Neural progenitor cell (in vitro differentiated cells): ENCODE results near the gene CCDC171. TPM values are rescaled to one million over a fixed set of nuclear protein-coding genes. Genes with fewer than 3 reads are reported as not detected.

Experiments used
- DNase-seq: peaks from one replicate; pipeline ENCODE4 v3.0.0-alpha.2; 2016; ENCODE audit warnings: low spot score
- H2AFZ ChIP-seq: fragments of 200-600 bp; sonication (generic); replicated peaks from 2 replicates; pipeline ENCODE4 v1.6.1; 2016; ENCODE audit warnings: antibody characterized with exemption
- H3F3A ChIP-seq: fragments of 200-600 bp; sonication (generic); 2 replicates; pipeline ENCODE4 v1.6.1; 2016; ENCODE audit warnings: antibody characterized with exemption, low read depth
- H3K27ac ChIP-seq: fragments of 200-600 bp; sonication (generic); 2 replicates; pipeline ENCODE4 v1.5.1; 2016; ENCODE audit warnings: mild to moderate bottlenecking
- H3K27me3 ChIP-seq: fragments of 200-600 bp; sonication (generic); 2 replicates; pipeline ENCODE4 v1.6.1; 2016; ENCODE audit warnings: mild to moderate bottlenecking, moderate library complexity
- H3K36me3 ChIP-seq: fragments of 200-600 bp; sonication (generic); 2 replicates; pipeline ENCODE4 v1.5.1; 2016
- H3K4me1 ChIP-seq: fragments of 200-600 bp; sonication (generic); 2 replicates; pipeline ENCODE4 v1.6.1; 2016; ENCODE audit warnings: mixed run types
- H3K4me2 ChIP-seq: fragments of 200-600 bp; sonication (generic); 2 replicates; pipeline ENCODE4 v1.6.1; 2016
- H3K4me3 ChIP-seq: fragments of 200-600 bp; sonication (generic); 2 replicates; pipeline ENCODE4 v1.5.1; 2016
- H3K79me2 ChIP-seq: fragments of 200-600 bp; sonication (generic); 2 replicates; pipeline ENCODE4 v1.6.1; 2016; ENCODE audit warnings: low read depth
- H3K9ac ChIP-seq: fragments of 200-600 bp; sonication (generic); 2 replicates; pipeline ENCODE4 v1.6.1; 2016
- H3K9me3 ChIP-seq: fragments of 200-600 bp; sonication (generic); 2 replicates; pipeline ENCODE4 v1.5.1; 2016; ENCODE audit warnings: low read depth
- H4K20me1 ChIP-seq: fragments of 200-600 bp; sonication (generic); 2 replicates; pipeline ENCODE4 v1.6.1; 2016; ENCODE audit warnings: low read depth
- H3K27ac Mint-ChIP-seq: 3 replicates; pipeline ENCODE4 v1.8.0; 2021; ENCODE audit warnings: mixed read lengths
- H3K27me3 Mint-ChIP-seq: 2 replicates; pipeline ENCODE4 v1.8.0; 2022; ENCODE audit warnings: low read depth, mild to moderate bottlenecking, inconsistent platforms, moderate library complexity, mixed read lengths; ENCODE audit not compliant: insufficient read depth
- H3K36me3 Mint-ChIP-seq: 3 replicates; pipeline ENCODE4 v1.8.0; 2021; ENCODE audit warnings: mixed read lengths
- H3K4me1 Mint-ChIP-seq: 3 replicates; pipeline ENCODE4 v1.8.0; 2021; ENCODE audit warnings: mixed read lengths
- H3K4me3 Mint-ChIP-seq: 3 replicates; pipeline ENCODE4 v1.8.0; 2021; ENCODE audit warnings: mild to moderate bottlenecking, moderate library complexity, mixed read lengths
- H3K9me3 Mint-ChIP-seq: 3 replicates; pipeline ENCODE4 v1.8.0; 2020; ENCODE audit warnings: mixed read lengths
- EZH2 ChIP-seq: fragments of 200-600 bp; sonication (generic); IDR thresholded peaks from 2 replicates; pipeline ENCODE4 v1.6.1; 2017; ENCODE audit warnings: antibody characterized with exemption, mild to moderate bottlenecking, moderate library complexity
- EZH2phosphoT487 ChIP-seq: fragments of 200-600 bp; sonication (generic); IDR thresholded peaks from 2 replicates; pipeline ENCODE4 v1.6.1; 2017; ENCODE audit warnings: antibody characterized with exemption
- total RNA-seq: library from RNA; depleted of rRNA; stranded (reverse); fragments of >200 nt; gene quantifications from 2 replicates; pipeline ENCODE4 v1.2.3, GENCODE V29; 2015; ENCODE audit warnings: low replicate concordance
- TF ChIP-seq, protein P1 (sequence below): fragments of 200-600 bp; sonication (generic); IDR thresholded peaks from 2 replicates; pipeline ENCODE4 v1.5.1; 2017; ENCODE audit warnings: antibody characterized with exemption, mild to moderate bottlenecking

The CCDC171 gene
- total RNA-seq, 1 donor from 2014 or later, result 9.3 TPM

- no peaks in the 10 kb centered on the region for H3K36me3 ChIP-seq
- no peak overlapping the region for H3K9ac ChIP-seq
- H3K4me3 ChIP-seq, result no peak overlapping the region
- H2AFZ ChIP-seq, result no peak overlapping the region
- Mint-ChIP-seq H3K9me3 (peaks cover 4% of the 10 kb centered on the region), H3K27ac (no peak overlapping the region), H3K27me3 (no peaks in the 10 kb centered on the region), H3K4me3 (no peak overlapping the region), H3K4me1 (no peaks in the 10 kb centered on the region), H3K36me3 (no peaks in the 10 kb centered on the region)
- H3K4me2 ChIP-seq, result no peak overlapping the region
- no peaks in the 10 kb centered on the region for H4K20me1 ChIP-seq
- H3K79me2 ChIP-seq, result no peaks in the 10 kb centered on the region
- H3K27me3 ChIP-seq, result no peaks in the 10 kb centered on the region
- DNase-seq, result no peak
- H3K4me1 ChIP-seq, result no peaks in the 10 kb centered on the region
- H3F3A ChIP-seq, result no peaks in the 10 kb centered on the region
- TF ChIP-seq EZH2phosphoT487, result no peak
- no peak for TF ChIP-seq EZH2
- TF ChIP-seq, protein P1, sequence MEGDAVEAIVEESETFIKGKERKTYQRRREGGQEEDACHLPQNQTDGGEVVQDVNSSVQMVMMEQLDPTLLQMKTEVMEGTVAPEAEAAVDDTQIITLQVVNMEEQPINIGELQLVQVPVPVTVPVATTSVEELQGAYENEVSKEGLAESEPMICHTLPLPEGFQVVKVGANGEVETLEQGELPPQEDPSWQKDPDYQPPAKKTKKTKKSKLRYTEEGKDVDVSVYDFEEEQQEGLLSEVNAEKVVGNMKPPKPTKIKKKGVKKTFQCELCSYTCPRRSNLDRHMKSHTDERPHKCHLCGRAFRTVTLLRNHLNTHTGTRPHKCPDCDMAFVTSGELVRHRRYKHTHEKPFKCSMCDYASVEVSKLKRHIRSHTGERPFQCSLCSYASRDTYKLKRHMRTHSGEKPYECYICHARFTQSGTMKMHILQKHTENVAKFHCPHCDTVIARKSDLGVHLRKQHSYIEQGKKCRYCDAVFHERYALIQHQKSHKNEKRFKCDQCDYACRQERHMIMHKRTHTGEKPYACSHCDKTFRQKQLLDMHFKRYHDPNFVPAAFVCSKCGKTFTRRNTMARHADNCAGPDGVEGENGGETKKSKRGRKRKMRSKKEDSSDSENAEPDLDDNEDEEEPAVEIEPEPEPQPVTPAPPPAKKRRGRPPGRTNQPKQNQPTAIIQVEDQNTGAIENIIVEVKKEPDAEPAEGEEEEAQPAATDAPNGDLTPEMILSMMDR, result no peak
- H3K27ac ChIP-seq, result no peak overlapping the region
- H3K9me3 ChIP-seq, result peaks cover 5% of the 10 kb centered on the region
Measured at GRCh38 chr9:16012621-16013020, 459.8 kb downstream of the CCDC171 start.

GRCh38 chr9:16013366-16013765 lies 460.5 kb downstream of the CCDC171 start:
- no peaks in the 10 kb centered on the region for H3K36me3 ChIP-seq
- no peak overlapping the region for H3K9ac ChIP-seq
- H3K4me2 ChIP-seq, result no peak overlapping the region
- Mint-ChIP-seq H3K9me3 (peaks cover 2% of the 10 kb centered on the region), H3K4me3 (no peak overlapping the region), H3K27me3 (no peaks in the 10 kb centered on the region), H3K4me1 (no peaks in the 10 kb centered on the region), H3K36me3 (no peaks in the 10 kb centered on the region), H3K27ac (no peak overlapping the region)
- TF ChIP-seq, protein P1, result no peak
- no peak for TF ChIP-seq EZH2phosphoT487
- no peak overlapping the region for H2AFZ ChIP-seq
- H3K4me1 ChIP-seq, result no peaks in the 10 kb centered on the region
- H3K27me3 ChIP-seq, result no peaks in the 10 kb centered on the region
- H4K20me1 ChIP-seq, result no peaks in the 10 kb centered on the region
- no peak overlapping the region for H3K4me3 ChIP-seq
- no peak overlapping the region for H3K27ac ChIP-seq
- no peaks in the 10 kb centered on the region for H3F3A ChIP-seq
- H3K9me3 ChIP-seq, result peaks cover 9% of the 10 kb centered on the region
- no peak for DNase-seq
- no peaks in the 10 kb centered on the region for H3K79me2 ChIP-seq

DNA sequence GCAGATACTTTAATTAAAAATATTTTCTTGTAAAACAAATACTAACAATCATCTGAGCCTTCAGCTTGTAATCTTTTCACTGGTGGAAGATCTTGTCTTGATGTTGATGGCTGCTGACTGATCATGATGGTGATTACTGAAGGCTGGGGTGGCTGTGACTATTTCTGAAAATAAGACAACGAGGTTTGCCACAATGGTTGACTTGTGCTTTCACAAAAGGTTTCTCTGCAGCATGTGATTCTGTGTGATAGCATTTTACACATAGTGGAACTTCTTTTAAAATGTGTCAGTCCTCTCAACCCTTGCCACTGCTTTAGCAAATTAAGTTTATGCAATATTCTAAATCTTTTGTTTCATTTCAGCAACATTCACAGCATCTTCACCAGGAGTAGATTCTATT lies 461.0 kb downstream of the CCDC171 start:
- Mint-ChIP-seq H3K27me3 (no peaks in the 10 kb centered on the region), H3K27ac (no peak overlapping the region), H3K9me3 (no peaks in the 10 kb centered on the region), H3K4me3 (no peak overlapping the region), H3K36me3 (no peaks in the 10 kb centered on the region), H3K4me1 (no peaks in the 10 kb centered on the region)
- no peak overlapping the region for H3K9ac ChIP-seq
- H3K79me2 ChIP-seq, result no peaks in the 10 kb centered on the region
- H3F3A ChIP-seq, result no peaks in the 10 kb centered on the region
- H3K36me3 ChIP-seq, result no peaks in the 10 kb centered on the region
- H3K4me2 ChIP-seq, result no peak overlapping the region
- H4K20me1 ChIP-seq, result no peaks in the 10 kb centered on the region
- peaks cover 9% of the 10 kb centered on the region for H3K9me3 ChIP-seq
- DNase-seq, result no peak
- H3K4me3 ChIP-seq, result no peak overlapping the region
- H3K4me1 ChIP-seq, result no peaks in the 10 kb centered on the region
- no peak overlapping the region for H2AFZ ChIP-seq
- H3K27ac ChIP-seq, result no peak overlapping the region
- TF ChIP-seq, protein P1, result no peak
- no peak for TF ChIP-seq EZH2phosphoT487
- no peak for TF ChIP-seq EZH2
- no peaks in the 10 kb centered on the region for H3K27me3 ChIP-seq

- H4K20me1 ChIP-seq, result no peaks in the 10 kb centered on the region
Measured at GRCh38 chr9:16022228-16022627, 469.4 kb downstream of the CCDC171 start.

More at GRCh38 chr9:16022228-16022627, 469.4 kb downstream of the CCDC171 start:
- H3K27me3 Mint-ChIP-seq, result no peaks in the 10 kb centered on the region
- peaks cover 8% of the 10 kb centered on the region for H3K9me3 ChIP-seq
- H3K4me1 ChIP-seq, result no peaks in the 10 kb centered on the region
- H3K79me2 ChIP-seq, result no peaks in the 10 kb centered on the region
- no peaks in the 10 kb centered on the region for H3K27me3 ChIP-seq
- TF ChIP-seq, protein P1, result no peak
- H3K27ac ChIP-seq, result no peak overlapping the region
- peaks cover 9% of the 10 kb centered on the region for H3K9me3 Mint-ChIP-seq
- no peak overlapping the region for H2AFZ ChIP-seq
- H3K9ac ChIP-seq, result no peak overlapping the region
- H3F3A ChIP-seq, result no peaks in the 10 kb centered on the region
- H3K4me3 Mint-ChIP-seq, result no peak overlapping the region
- H3K4me3 ChIP-seq, result no peak overlapping the region
- H3K36me3 ChIP-seq, result no peaks in the 10 kb centered on the region
- DNase-seq, result no peak
- no peak overlapping the region for H3K4me2 ChIP-seq
- no peaks in the 10 kb centered on the region for H3K36me3 Mint-ChIP-seq
- no peak overlapping the region for H3K27ac Mint-ChIP-seq
- H3K4me1 Mint-ChIP-seq, result no peaks in the 10 kb centered on the region
